GM19455 (cell line): ENCODE results near the gene PIEZO1.

ENCODE experiments used
- ATAC-seq: cut with Tn5 transposase; IDR thresholded peaks from one replicate; pipeline ENCODE4 v1.9.1; 2021; ENCODE audit not compliant: unreplicated experiment

The PIEZO1 gene

DNA sequence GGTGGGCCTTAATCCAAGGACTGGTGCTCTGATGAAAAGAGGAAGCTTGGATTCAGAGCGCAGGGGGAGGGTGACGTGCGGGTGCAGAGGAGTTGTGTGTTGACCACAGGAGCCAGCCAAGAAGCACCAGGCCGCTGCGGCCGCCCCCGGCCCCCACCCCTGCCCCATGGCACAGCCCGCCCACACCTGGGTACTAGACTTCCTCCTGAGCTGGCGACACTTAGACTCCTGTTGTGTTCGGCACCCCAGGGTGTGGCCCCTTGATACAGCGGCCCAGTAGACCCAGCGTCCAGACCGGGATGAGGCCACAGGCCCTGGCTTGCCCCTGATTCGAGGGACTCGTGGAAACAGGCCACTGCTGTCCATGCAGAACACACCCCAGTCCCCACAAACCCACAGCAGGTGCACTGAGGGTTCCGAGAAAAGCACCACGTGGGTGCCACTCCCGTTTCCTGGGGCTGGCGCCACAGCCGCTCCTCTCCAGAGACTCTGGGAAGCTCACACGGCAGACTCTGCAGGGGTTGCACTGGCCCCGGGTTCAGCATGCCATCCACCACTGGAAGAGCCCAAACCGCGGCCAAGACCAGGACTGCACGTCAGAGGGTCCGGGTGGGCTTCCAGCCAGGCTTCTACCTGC is 93.0 kb downstream of the PIEZO1 start:
- ATAC-seq, result no peak

DNA sequence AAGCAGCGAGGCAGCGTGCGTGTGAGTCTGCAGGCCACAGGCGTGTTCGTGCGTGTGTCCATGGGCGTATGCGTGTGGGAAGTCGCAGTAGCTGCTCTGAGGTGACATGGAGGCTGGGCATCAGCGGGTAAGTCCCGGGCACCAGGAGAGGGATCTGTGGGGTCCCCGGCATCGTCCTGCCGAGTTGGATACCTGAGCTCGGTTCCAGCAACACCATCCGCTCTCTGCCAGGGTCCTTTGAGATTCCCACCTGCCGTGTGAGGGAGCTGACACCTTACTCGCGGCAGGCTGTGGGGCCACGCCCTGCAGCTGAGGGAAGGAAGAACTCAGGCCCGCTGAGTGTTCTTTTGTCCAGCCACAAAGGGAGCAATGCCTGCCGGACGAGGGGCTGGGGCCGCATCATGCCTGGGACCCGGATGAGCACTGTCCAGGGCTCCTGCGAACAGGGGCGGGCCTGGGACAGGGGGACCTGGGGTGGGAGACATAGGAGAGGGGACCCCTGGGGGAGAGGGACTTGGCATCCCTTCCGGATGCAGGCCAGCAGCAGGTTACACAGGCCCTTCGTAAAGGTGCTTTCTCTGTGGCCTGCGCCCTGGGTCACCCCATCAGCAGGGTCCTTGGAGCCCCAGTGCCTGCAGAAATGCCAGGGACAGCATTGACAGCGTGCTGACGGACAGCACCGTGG is 93.7 kb downstream of the PIEZO1 start:
- no peak for ATAC-seq

DNA sequence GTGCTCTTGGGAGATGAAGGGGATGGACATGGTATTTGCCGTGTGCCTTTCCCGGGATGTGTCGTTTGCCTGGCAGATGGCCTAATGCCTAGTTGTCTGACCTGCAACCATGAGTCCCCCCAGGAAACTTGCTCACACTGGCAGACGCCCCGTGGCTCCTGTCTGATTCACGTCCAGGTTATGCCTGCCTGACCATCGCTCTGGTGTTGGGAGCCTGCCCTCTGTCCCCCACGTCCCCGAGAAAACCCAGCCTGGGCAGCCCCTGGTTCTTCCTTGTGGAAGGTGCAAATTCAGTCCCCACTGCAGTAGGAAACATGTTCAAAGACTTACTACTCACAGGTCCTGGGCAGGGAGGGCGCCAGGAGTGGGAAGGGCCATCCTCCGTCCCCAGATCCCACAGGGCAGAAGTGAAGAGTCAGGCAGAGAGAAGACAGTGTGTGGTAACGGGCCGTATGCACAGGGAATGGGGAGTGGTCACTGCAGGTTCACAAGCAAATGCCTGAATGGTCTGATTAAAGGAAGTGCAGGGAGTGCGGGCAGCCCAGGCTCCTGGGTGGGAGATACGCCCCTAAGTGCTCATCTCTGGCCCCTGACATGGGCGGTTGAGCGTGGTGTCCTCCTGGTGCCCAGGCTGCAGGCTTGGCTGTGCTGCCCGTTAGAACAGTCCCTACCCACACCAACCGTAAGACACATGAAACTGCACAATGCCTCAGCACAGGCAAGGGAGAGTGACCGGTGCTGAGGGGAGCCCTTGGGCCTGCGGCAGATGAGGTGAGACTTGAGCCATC is 94.5 kb downstream of the PIEZO1 start:
- no peak for ATAC-seq

DNA sequence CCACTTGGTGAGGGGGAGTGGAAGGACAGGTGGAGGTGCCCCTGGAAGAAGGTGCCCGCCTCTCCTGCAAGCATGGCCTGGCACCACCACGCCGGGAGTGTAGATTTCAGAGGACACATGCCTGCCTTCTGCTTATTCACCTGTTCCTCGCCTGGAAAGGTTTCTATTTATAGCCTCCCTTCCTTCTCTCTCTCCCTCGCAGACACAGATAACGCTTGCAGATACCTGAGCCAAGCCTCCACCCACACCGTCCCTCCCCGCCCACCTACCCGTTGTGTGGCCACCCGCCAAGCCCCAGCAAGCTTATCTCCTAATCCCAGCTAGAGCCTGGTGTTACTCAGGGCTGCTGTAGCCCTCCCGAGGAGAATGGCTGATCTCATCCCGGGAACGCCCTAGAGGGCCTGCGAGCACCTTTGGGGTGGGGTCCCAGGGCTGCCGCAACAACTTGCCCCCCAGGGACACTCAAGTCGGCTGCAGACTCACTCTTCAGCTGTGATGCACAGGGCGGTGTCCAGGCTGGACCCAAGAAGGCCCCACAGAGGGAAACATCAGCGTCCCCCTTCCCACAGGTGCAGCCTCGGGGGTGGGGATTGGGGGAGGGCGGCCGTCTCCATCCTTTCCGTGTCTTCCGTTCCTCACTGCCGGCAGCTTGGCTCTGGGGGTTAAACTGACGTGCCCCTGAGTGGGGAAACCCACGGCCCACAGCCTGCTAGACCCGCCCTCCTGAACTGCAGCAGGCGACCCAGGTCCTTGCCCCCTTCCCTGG is 96.8 kb downstream of the PIEZO1 start:
- no peak for ATAC-seq

DNA sequence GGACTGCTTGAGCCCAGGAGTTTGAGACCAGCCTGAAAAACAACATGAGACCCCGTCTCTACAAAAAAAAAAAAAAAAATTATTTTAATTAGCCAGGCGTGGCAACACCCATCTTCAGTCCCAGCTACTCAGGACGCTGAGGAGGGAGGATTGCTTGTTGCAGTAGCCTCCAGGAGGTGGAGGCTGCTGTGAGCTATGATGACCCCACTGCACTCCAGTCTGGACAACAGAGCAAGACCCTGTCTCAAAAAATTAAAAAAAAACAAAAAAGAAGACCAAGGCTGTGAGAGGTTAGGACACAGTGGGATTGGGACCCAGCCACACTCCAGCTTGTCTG is 97.4 kb downstream of the PIEZO1 start:
- ATAC-seq, result no peak

DNA sequence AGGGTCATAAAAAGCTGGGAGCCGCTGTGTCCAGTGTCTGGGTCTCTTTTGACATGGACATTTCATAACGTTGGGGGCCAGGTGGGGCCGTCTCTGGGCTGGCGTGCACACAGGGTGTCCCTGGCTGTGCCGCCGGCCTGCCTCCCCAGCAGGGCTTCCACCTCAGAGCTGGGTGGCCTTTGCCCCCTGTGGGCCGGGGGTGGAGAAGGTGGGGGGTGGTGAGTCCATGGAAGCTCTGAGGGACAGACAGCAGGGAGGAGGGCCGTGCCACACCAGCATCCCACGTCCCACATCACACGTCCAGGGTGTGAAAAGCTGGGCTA is 97.8 kb downstream of the PIEZO1 start:
- ATAC-seq, result no peak

DNA sequence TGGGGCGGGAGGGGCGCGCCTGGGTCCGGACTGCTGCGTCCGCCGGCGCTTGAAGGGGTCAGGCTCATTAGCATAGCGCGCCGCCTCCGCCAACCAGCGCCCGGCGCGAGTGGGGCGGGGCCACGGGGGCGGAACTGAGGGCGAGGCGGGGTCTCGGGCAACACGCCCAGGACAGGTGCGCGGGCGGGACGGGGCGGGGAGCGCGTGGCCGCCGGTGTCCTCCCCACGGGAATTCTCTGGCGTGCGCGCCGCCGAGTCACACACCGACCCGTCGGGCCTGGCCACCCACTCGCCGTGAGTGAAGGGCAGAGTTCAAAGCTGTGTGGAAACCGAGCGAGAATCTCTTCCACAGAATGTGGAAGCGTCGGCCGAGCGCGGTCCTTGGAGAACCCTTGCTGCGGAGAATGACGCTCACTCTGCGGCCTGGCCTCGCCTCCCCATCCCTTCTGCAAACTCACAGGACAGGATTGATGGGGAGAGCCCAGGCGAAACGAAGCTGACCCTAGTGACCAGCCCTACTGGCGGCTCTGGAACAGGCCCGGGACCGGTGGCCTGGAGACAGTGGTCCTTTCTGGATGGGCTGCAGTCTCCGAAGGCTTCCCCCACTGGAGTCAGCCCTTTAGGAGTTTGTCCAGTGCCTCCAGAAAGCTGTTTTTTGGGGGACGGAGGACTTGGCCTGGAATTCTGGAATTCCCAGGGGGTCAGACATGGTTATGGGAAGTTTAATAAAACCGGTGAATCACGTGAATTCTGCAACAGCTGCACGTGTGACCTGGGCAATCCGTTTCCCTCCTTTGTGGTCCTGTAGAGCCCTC is 98.4 kb downstream of the PIEZO1 start, which contains the start of gene SNAI3:
Gene SNAI3, minus strand, starts transcription at position 69 of the 815 bp plus-strand sequence. CDS start 101 bp downstream, outside the sequence.
- ATAC-seq, result peak; percentile 63

DNA sequence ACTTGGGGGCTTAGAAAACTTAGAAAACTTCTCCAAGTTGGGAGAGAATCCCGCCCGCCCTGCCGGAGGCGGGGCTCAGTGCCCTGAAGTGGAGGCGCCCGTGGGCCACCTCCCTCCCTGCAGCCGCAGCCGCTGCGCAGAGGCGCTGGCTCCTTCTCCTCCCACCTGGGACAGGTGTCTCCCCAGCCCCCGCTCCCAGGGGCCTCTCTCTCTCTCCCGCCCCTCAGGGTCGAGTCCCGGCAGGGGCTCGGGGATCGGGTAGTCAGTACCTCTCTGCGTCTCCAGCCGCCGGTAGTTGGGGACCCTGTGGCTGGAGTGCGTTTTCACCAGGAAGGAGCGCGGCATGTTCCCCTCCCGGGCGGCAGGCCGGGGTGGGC is 99.0 kb downstream of the PIEZO1 start:
- ATAC-seq, result peak; percentile 5

DNA sequence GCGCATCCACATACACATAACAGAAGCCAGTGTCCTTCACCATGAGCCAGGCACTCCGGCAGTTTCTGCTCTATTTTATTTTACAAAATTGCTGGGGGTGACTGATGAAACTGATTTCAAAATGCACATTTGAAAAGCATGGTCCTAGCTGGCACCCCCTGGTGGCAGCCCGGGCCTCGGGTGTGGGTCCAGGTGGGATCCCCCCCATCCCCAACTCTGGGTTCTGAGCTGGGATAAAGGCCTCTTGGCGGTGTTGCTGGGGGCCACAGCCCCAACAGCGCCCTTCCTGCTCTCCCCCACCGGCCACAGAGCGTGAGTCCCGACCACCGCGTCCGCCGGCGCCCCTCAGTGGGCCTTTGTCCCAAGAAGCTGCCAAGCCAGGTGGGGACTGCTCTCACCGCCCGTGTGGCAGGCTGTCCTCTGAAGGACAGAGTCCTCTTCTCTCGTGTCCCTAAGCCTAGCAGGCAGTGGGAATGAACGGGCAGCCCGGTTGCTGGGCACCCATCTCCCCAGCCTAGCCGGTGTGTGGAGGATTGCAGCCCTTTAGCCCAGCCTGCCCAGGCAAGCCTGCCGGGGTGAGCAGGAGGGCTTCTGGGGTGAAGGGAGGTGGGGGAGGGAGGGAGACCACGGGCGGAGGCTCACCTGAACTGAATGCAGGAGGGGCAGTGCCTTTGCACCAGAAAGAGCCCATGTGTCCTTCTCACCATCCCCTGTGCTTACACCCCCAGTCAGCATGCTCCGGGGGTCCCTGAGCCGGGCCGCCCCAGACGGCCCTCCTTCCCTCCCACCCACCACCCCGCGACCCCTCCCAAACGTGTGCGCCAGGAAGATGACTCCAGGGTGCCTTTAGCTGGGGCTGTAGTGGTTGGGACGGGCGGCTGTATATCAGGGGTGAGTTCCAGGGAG is 99.6 kb downstream of the PIEZO1 start:
- ATAC-seq, result no peak

DNA sequence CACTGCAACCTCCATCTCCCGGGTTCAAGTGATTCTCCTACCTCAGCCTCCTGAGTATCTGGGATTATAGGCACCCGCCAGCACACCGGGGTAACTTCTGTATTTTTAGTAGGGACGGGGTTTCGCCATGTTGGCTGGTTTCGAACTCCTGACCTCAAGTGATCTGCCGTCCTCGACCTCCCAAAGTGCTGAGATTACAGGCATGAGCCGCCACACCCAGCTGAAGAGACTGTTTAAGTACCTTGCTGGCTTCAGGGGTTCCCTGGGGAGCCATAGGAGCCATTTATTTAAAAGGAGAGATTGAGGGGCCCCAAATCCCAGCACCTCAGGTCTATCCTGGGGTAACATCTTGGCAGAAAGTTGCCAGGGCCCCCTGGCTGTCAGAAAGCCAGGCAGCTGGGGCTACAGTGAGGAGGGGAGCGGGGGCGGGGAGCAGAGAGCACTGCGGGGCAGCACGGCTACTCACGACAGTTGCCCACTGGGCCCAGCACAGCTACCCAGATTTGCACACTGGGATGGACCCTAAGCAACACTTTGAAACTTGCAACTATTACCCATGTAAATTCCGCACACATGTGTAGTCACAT is 100.4 kb downstream of the PIEZO1 start:
- no peak for ATAC-seq

DNA sequence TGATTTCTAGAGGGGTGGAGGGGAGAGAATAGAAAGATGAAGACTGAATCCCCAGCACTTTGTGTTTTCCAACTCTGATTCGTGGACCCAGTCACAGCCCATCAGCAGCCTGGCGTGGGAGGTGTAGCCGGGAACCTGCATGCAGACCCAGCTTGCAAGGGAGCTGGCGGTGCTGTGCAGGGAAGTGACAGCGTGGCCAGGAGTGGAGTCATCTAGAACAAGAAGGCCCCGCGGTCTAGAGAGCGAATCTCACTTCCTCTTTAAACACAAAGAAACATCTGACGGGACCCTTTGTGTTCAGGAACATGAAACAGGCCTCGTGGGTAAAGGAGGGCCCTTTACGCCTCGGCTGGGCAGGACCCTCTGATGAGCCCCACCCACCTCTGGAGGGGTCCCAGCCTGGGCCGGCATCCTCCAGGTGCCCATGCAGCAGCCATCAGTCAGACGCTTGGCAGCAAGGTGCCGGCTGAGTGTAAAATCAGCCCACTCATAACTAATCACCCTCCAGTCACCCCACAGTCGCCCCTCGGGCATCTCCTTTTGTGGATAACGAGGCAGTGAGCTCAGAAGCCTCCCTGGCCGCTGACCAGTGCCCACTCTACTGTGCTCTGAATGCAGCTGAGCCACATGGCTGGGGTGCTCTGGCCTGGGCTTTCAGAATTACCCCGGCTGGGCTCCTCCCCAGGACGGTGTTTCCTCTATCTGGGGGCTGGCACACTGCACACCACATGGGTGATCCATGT is 103.1 kb downstream of the PIEZO1 start:
- peak; percentile 60 for ATAC-seq

DNA sequence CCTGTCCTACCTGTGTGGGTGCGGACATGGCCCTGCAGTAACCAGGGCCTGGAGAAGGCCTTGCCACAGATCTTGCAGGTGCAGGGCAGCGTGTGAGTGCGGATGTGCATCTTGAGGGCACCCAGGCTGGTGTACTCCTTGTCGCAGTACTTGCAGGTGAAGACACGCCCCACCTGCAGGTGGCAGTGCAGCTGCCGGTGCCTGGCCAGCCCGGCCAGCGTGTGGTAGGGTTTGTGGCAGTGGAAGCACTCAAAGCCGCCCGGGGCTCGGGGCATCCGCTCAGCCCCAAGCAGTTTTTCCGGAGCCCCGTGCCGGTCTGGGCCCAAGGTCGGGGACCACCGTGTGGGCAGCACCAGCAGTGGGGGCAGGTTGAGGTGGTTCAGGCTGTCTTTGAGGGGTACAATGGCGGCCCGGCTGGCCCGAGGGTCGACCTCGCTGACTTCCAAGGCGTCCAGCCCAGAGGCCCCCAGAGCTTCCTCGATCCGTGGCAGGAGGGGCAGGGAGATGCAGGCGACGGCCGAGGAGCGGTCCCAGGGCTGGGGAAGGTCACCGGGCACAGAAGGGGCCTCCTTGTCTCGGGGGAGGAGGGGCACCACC is 103.8 kb downstream of the PIEZO1 start:
- ATAC-seq, result no peak

DNA sequence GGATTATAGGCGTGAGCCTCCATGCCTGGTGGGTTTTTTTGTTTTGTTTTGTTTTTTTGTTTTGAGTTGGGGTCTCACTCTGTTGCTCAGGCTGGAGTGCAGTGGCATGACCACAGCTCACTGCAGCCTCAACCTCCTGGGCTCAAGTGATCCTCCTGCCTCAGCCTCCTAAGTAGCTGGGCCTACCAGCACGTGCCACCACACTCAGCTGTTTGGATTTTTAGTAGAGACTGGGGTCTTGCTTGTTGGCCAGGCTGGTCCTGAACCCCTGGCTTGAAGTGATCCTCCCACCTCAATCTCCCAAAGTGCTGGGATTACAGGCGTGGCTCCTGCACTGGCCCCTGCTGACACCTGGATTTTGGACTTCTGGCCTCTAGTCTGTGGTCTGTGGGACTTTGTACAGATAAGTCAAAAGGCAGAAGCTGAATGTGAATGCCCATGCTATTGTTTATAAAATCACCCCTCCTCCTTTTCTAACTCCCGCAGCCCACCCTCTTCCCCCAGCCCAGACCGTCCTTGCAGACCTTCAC is 104.4 kb downstream of the PIEZO1 start:
- no peak for ATAC-seq

DNA sequence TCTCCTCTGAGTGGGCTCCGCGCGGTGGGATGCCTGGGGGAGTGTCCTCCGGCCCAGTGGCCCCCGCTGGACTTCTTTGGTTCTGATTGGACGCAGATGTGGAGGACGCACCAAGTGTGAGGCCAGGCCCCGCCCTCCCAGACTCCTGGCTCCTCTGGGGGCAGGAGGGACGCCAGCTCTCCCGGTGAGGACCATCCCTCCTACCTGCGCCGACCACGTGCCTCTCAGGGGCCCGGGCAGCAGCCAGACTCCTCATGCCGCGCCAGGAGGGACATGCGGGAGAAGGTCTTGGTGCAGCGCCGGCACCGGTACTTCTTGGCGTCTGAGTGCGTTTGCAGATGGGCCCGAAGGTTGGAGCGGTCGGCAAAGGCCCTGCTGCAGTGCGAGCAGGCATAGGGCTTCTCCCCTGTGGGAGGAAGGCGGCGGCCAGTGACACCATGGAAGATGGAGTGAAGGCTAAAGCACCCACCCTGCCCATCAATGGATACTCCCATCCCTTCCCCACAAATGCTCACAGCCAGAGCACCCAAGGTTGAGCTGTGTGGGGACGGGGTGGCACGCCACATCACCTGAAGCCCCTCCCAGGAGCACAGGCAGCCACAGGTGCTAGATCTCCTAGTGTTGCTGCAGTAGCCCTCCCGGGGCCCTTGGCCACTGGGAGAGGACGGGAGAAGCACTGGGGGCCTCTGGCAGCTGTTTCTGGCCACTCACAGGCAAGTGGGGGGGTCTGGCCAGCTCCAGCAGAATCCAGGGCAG is 106.6 kb downstream of the PIEZO1 start:
- ATAC-seq, result no peak

DNA sequence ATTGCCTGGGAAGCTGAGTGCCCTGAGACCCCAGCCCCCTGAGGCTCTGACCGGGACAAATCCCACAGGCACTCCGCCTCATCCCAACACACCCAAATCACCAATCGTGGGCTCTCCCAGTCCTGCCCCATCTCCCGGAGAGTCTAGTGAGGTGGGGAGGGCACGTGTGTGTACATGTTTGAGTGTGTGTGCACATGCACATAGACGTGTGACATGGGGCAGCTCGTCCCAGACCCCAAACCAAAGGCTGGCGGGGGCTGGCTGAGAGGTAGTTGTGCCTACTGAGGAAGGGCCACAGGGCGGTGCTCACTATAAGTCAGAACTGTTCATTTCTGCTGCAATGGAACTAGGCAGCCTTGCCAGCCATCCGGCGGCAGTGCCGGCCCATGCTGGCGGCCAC is 107.3 kb downstream of the PIEZO1 start:
- ATAC-seq, result no peak

DNA sequence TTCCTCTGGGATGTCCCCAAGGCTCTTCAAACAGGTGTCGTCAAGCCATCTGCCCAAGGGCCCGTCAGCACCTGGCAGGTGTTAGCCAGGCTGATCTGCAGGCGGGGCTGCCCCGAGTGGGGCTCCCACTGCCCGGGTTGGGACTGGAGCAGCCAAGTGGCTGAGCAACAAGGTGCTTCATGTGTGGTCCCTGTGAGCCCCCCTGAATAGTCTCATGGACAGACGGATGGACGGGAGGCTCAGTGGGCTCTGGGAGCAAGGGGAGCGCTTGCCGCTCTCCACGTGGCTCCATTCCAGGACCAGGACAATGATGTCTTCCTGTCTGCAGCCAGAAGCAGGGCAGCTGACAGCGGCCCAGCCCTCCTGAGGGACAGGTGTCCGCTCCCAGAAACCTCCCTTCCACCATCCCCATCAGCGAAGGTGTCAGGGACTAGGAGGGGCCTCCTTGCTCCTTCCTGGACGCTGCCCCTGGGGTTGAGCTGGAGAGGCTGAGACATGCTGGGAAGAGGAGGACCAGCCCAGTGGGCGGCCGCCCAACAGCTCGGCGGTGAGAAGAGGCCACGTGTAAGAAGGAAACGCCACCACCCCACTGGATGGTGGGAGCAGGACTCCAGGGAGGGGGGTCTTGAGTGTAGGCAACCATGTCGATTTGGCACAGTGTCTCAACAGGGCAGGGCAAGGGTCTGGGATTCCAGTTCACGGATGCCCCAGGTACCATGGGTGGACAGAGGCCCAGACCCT is 108.3 kb downstream of the PIEZO1 start:
- no peak for ATAC-seq
